B cell (primary cell): ENCODE results near the gene SELENOV. TPM values are rescaled to one million over a fixed set of nuclear protein-coding genes. Genes with fewer than 3 reads are reported as not detected.

Source experiments
- ATAC-seq: fragments of 200-7000 bp; cut with Tn5 transposase; one replicate; pipeline ENCODE4 v1.10.0; 2021; ENCODE audit warnings: low read depth, mild to moderate bottlenecking, moderate number of reproducible peaks, moderate library complexity
- CTCF ChIA-PET: fragments of 350-600 bp; sonication (Branson Sonifier 250); formaldehyde crosslinking; loops from one replicate; lab custom pipeline; 2021; ENCODE audit warnings: antibody characterized with exemption, inconsistent platforms; lab: Charles Lee
- POLR2A ChIA-PET: fragments of 350-600 bp; sonication (Branson Sonifier 250); formaldehyde crosslinking; loops from one replicate; lab custom pipeline; 2021; ENCODE audit warnings: antibody characterized with exemption; lab: Charles Lee
- DNase-seq: peaks from one replicate; pipeline ENCODE4 v3.0.0; 2013
- H2AFZ ChIP-seq: 2 replicates; pipeline ENCODE4 v1.6.1; 2012; ENCODE audit warnings: mild to moderate bottlenecking, low read depth, low read length; ENCODE audit not compliant: insufficient read depth, poor library complexity, severe bottlenecking
- H3K27ac ChIP-seq, 2 donors: 1 replicate in 1 of 2; 2 replicates in 1 of 2; pipeline ENCODE4 v1.5.1; 2012 to 2013; ENCODE audit warnings: low read length in 2 of 2, mild to moderate bottlenecking in 2 of 2, moderate library complexity in 1 of 2
- H3K27me3 ChIP-seq, 4 experiments: fragments of 200-600 bp in 1 of 4; sonication (generic) in 1 of 4; replicated peaks in 1 of 4; 1 replicate in 2 of 4; 2 replicates in 2 of 4; pipeline versions ENCODE4 v1.6.1 to v1.7.0; 2013 to 2016; ENCODE audit warnings: low read length in 3 of 4, mild to moderate bottlenecking in 2 of 4, mixed read lengths in 1 of 4, moderate library complexity in 1 of 4; ENCODE audit not compliant: insufficient read depth in 4 of 4, control insufficient read depth in 3 of 4; ENCODE audit errors: control extremely low read depth in 1 of 4
- H3K36me3 ChIP-seq, 2 experiments: replicated peaks in 1 of 2; 1 replicate in 1 of 2; 2 replicates in 1 of 2; pipeline versions ENCODE4 v1.6.1 to v1.7.1; 2013; ENCODE audit warnings: low read length in 1 of 2; ENCODE audit not compliant: insufficient read depth in 2 of 2, control insufficient read depth in 1 of 2; ENCODE audit errors: control extremely low read depth in 1 of 2, extremely low read depth in 1 of 2
- H3K4me1 ChIP-seq, 2 donors: fragments of 200-600 bp in 1 of 2; sonication (generic) in 1 of 2; 1 replicate in 1 of 2; 2 replicates in 1 of 2; pipeline versions ENCODE4 v1.5.1 to v1.6.1; 2013 to 2017; ENCODE audit warnings: low read length in 2 of 2; ENCODE audit not compliant: control insufficient read depth in 2 of 2, insufficient read depth in 2 of 2
- H3K4me2 ChIP-seq: replicated peaks from 2 replicates; pipeline ENCODE3; 2012; ENCODE audit warnings: mild to moderate bottlenecking, low read depth, low read length; ENCODE audit not compliant: poor library complexity, severe bottlenecking
- H3K4me3 ChIP-seq, 5 experiments: fragments of 200-600 bp in 1 of 5; sonication (generic) in 1 of 5; 1 replicate in 3 of 5; 2 replicates in 2 of 5; pipeline versions ENCODE4 v1.5.1 to v1.7.0; 2011 to 2016; ENCODE audit warnings: low read length in 4 of 5, mild to moderate bottlenecking in 4 of 5, low read depth in 2 of 5, control low read depth in 1 of 5, moderate library complexity in 1 of 5; ENCODE audit not compliant: insufficient read depth in 1 of 5; ENCODE audit errors: control extremely low read depth in 1 of 5, extremely low read depth in 1 of 5
- H3K79me2 ChIP-seq: fragments of 200-600 bp; sonication (generic); one replicate; pipeline ENCODE4 v1.6.0; 2016; ENCODE audit warnings: low read length; ENCODE audit not compliant: control insufficient read depth, insufficient read depth
- H3K9ac ChIP-seq: fragments of 200-600 bp; sonication (generic); 2 replicates; pipeline ENCODE4 v1.6.1; 2017; ENCODE audit warnings: mild to moderate bottlenecking, low read length, moderate library complexity
- H3K9me3 ChIP-seq, 3 donors: one replicate each; pipeline versions ENCODE4 v1.6.1 to v1.7.1; 2013; ENCODE audit warnings: low read length in 2 of 3; ENCODE audit not compliant: control insufficient read depth in 2 of 3, insufficient read depth in 1 of 3; ENCODE audit errors: control extremely low read depth in 1 of 3
- H4K20me1 ChIP-seq: 2 replicates; pipeline ENCODE4 v1.6.0; 2012; ENCODE audit warnings: mild to moderate bottlenecking, low read length; ENCODE audit not compliant: insufficient read depth, control insufficient read depth, poor library complexity, severe bottlenecking
- H3K27ac Mint-ChIP-seq: one replicate; pipeline ENCODE4 v1.8.0; 2021; ENCODE audit warnings: mixed read lengths
- H3K27me3 Mint-ChIP-seq: one replicate; pipeline ENCODE4 v1.8.0; 2021; ENCODE audit warnings: mixed read lengths
- H3K4me1 Mint-ChIP-seq: one replicate; pipeline ENCODE4 v1.8.0; 2021; ENCODE audit warnings: mixed read lengths
- H3K4me3 Mint-ChIP-seq: one replicate; pipeline ENCODE4 v1.8.0; 2021; ENCODE audit warnings: mixed read lengths
- H3K9me3 Mint-ChIP-seq: one replicate; pipeline ENCODE4 v1.8.0; 2022; ENCODE audit warnings: mixed read lengths; ENCODE audit not compliant: insufficient read depth
- EZH2 ChIP-seq: IDR thresholded peaks from 2 replicates; pipeline ENCODE4 v1.6.1; 2012; ENCODE audit warnings: borderline replicate concordance, low read depth, mild to moderate bottlenecking, moderate library complexity, low read length; ENCODE audit not compliant: insufficient read depth, poor library complexity, severe bottlenecking
- WGBS: methylation state at CpG from one replicate; pipeline ENCODE4 v1.1.5; 2013; ENCODE audit warnings: missing lambda C conversion rate; ENCODE audit not compliant: insufficient coverage; 5-methylcytosine and 5-hydroxymethylcytosine counted together
- intact Hi-C: fragments of 100-400 bp; cut with micrococcal nuclease; formaldehyde crosslinking; loops from one replicate; pipeline ENCODE4 v1.10.0; 2022
- polyA plus RNA-seq: library from polyadenylated mRNA; depleted of rRNA; stranded (reverse); fragments of >200 nt; gene quantifications from 2 replicates; pipeline ENCODE4 v1.2.3, GENCODE V29; 2012
- total RNA-seq, 2 donors: library from RNA; stranded (reverse); fragments of 120-200 nt in 1 of 2; gene quantifications; 1 replicate in 1 of 2; 2 replicates in 1 of 2; pipeline versions ENCODE4 v1.2.3 to v1.2.4, GENCODE V29; 2013 to 2022
- TF ChIP-seq, protein P1 (sequence below): fragments of 200-600 bp; IDR thresholded peaks from one replicate; pipeline ENCODE4 v1.8.0; 2022; ENCODE audit warnings: antibody characterized with exemption, mild to moderate bottlenecking

SELENOV gene
- total and polyA plus RNA-seq, 2 donors (not counting 1 experiment from before 2014, with no cell fraction given) = not detected

DNA sequence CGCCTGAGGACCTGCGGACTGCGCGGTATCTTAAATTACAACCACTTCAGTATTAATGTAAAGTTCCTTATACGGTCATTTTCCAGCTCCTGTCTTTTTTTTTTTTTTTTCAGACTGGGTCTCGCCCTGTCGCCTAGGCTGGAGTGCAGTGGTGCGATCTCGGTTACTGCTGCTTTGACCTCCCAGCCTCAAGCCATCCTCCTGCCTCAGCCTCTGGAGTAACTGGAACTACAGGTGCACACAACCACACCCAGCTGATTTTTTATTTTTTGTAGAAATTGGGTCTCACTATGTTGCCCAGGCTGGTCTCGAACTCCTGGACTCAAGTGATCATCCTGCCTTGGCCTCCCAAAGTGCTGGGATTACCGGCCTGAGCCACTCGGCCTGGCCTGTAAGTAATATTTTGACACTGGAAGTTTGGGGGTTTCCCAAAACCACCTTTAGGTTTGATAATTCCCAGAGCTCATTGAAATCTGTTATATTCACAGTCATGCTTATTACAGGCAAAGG lies 18.1 kb downstream of the SELENOV start:
- H3K27me3 Mint-ChIP-seq = no peaks in the 10 kb centered on the region
- peak overlapping the region; percentile 94 for H3K9ac ChIP-seq
- peaks cover 29% of the 10 kb centered on the region for H3K4me1 Mint-ChIP-seq
- no peaks in the 10 kb centered on the region for H3K27me3 ChIP-seq
- peaks cover 62% of the 10 kb centered on the region for H3K79me2 ChIP-seq
- H3K27ac ChIP-seq = peak overlapping the region in 1 of 2 donors; percentile 37
- ATAC-seq = no peak
- CTCF ChIA-PET = interaction anchor here (0.6 to 3.5 kb wide), 21 partner anchors 10 to 483 kb away, joined by 3 to 40 read pairs (median 5); partner anchors contain the start of genes DLL3, PLEKHG2 and RPS16
- H3K27ac Mint-ChIP-seq = peak overlapping the region; percentile 92
- no peaks in the 10 kb centered on the region for H3K36me3 ChIP-seq
- peaks cover 13 to 14% of the 10 kb centered on the region in 2 donors for H3K4me1 ChIP-seq
- TF ChIP-seq, protein P1, sequence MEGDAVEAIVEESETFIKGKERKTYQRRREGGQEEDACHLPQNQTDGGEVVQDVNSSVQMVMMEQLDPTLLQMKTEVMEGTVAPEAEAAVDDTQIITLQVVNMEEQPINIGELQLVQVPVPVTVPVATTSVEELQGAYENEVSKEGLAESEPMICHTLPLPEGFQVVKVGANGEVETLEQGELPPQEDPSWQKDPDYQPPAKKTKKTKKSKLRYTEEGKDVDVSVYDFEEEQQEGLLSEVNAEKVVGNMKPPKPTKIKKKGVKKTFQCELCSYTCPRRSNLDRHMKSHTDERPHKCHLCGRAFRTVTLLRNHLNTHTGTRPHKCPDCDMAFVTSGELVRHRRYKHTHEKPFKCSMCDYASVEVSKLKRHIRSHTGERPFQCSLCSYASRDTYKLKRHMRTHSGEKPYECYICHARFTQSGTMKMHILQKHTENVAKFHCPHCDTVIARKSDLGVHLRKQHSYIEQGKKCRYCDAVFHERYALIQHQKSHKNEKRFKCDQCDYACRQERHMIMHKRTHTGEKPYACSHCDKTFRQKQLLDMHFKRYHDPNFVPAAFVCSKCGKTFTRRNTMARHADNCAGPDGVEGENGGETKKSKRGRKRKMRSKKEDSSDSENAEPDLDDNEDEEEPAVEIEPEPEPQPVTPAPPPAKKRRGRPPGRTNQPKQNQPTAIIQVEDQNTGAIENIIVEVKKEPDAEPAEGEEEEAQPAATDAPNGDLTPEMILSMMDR = peak; percentile 53
- no peak for TF ChIP-seq EZH2
- WGBS = 7% methylated on average over 3 of the region's 12 CpGs
- POLR2A ChIA-PET = no interaction called here
- no peaks in the 10 kb centered on the region for H3K9me3 ChIP-seq
- H2AFZ ChIP-seq = peak overlapping the region; percentile 97
- intact Hi-C loops = loop anchor here (2.0 to 5.0 kb wide), 3 partner anchors 34 to 191 kb away; partner anchors contain the start of genes DLL3, MED29, PAF1 and SAMD4B
- H3K4me3 ChIP-seq = peak overlapping the region in 4 of 5 experiments; percentile 75 to 98 (median 84)
- DNase-seq = no peak
- no peaks in the 10 kb centered on the region for H3K9me3 Mint-ChIP-seq
- H3K4me3 Mint-ChIP-seq = peak overlapping the region; percentile 96
- H3K4me2 ChIP-seq = peak overlapping the region; percentile 95
- H4K20me1 ChIP-seq = no peaks in the 10 kb centered on the region

DNA sequence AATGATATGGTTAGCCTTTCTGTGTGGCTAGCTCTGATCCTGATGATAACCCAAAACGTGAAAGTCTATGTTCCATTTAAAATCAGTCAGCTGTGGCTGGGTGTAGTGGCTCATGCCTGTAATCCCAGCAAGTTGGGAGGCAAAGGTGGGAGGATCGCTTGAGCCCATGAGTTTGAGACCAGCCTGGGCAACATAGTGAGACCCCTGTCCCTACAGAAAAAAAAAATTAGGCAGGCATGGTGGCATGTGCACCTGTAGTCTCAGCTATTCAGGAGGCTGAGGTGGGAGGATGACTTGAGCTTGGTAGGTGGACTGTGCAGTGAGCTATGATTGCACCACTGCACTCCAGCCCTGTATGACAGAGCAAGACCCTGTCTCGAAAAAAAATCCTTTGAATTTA lies 18.9 kb downstream of the SELENOV start:
- CTCF ChIA-PET = interaction anchor here (0.6 to 3.5 kb wide), 18 partner anchors 9 to 484 kb away, joined by 3 to 40 read pairs (median 6); partner anchors contain the start of gene PLEKHG2
- Histone ChIP-seq H4K20me1 (no peaks in the 10 kb centered on the region), H2AFZ (no peak overlapping the region), H3K36me3 (no peaks in the 10 kb centered on the region), H3K4me3 (no peak overlapping the region), H3K9me3 (no peaks in the 10 kb centered on the region), H3K9ac (no peak overlapping the region), H3K79me2 (peaks cover 62% of the 10 kb centered on the region), H3K27me3 (no peaks in the 10 kb centered on the region), H3K27ac (no peak overlapping the region), H3K4me1 (peaks cover 15 to 19% of the 10 kb centered on the region in 2 donors), H3K4me2 (no peak overlapping the region)
- DNase-seq (no peak), ATAC-seq (no peak)
- Mint-ChIP-seq H3K27ac (no peak overlapping the region), H3K9me3 (no peaks in the 10 kb centered on the region), H3K27me3 (no peaks in the 10 kb centered on the region), H3K4me3 (no peak overlapping the region), H3K4me1 (peaks cover 33% of the 10 kb centered on the region)
- intact Hi-C loops = loop anchor here (2.0 to 5.0 kb wide), 3 partner anchors 35 to 191 kb away; partner anchors contain the start of genes DLL3, MED29, PAF1 and SAMD4B
- no peak for TF ChIP-seq EZH2
- TF ChIP-seq, protein P1 = no peak
- 94% methylated on average over 2 of the region's 3 CpGs for WGBS
- POLR2A ChIA-PET = interaction anchor here (1.0 kb wide), 1 partner anchor 136 kb away, joined by 3 read pairs; no protein-coding TSS in a partner anchor
